Activated T-helper 17 cell treated with anti-CD3 and anti-CD28 coated beads, Interleukin-2, amount 50 U/mL, for 72 hours (primary cell): ENCODE data around the gene ERF. TPM values are rescaled to one million over a fixed set of nuclear protein-coding genes. Genes with fewer than 3 reads are reported as not detected.

Source experiments
- ATAC-seq: fragments of 150-1000 bp; cut with Tn5 transposase; replicated peaks from 2 replicates; pipeline ENCODE4 v1.10.0; 2021; ENCODE audit warnings: mild to moderate bottlenecking, moderate library complexity
- H3K27ac Mint-ChIP-seq: one replicate; pipeline ENCODE4 v1.8.0; 2022; ENCODE audit warnings: mixed read lengths
- H3K27me3 Mint-ChIP-seq: one replicate; pipeline ENCODE4 v1.8.0; 2022; ENCODE audit warnings: mixed read lengths
- H3K36me3 Mint-ChIP-seq: one replicate; pipeline ENCODE4 v1.8.0; 2022; ENCODE audit warnings: low read depth, mild to moderate bottlenecking, mixed read lengths
- H3K4me1 Mint-ChIP-seq: one replicate; pipeline ENCODE4 v1.8.0; 2022; ENCODE audit warnings: mixed read lengths
- H3K4me3 Mint-ChIP-seq: one replicate; pipeline ENCODE4 v1.8.0; 2022; ENCODE audit warnings: mild to moderate bottlenecking, mixed read lengths
- H3K9me3 Mint-ChIP-seq: one replicate; pipeline ENCODE4 v1.8.0; 2022; ENCODE audit warnings: mixed read lengths
- total RNA-seq, 2 donors: library from RNA; stranded (reverse); gene quantifications; one replicate each; pipeline ENCODE4 v1.2.3, GENCODE V29; 2022

The ERF gene
- total RNA-seq, 2 donors from 2014 or later, result 44.8 to 49.7 TPM

- peaks cover 94% of the 10 kb centered on the region for H3K36me3 Mint-ChIP-seq
Measured at GRCh38 chr19:42233106-42233505, 21.8 kb downstream of the ERF start.

GRCh38 chr19:42232435-42232834 is 22.5 kb downstream of the ERF start:
- no peaks in the 10 kb centered on the region for H3K9me3 Mint-ChIP-seq
- no peaks in the 10 kb centered on the region for H3K27me3 Mint-ChIP-seq
- no peak for ATAC-seq
- peaks cover 12% of the 10 kb centered on the region for H3K4me1 Mint-ChIP-seq
- peak overlapping the region; percentile 28 for H3K27ac Mint-ChIP-seq
- H3K4me3 Mint-ChIP-seq, result no peak overlapping the region
- H3K36me3 Mint-ChIP-seq, result peaks cover 100% of the 10 kb centered on the region

More at GRCh38 chr19:42233106-42233505, 21.8 kb downstream of the ERF start:
- no peaks in the 10 kb centered on the region for H3K9me3 Mint-ChIP-seq
- H3K27me3 Mint-ChIP-seq, result no peaks in the 10 kb centered on the region
- H3K4me3 Mint-ChIP-seq, result no peak overlapping the region
- H3K4me1 Mint-ChIP-seq, result peaks cover 12% of the 10 kb centered on the region
- ATAC-seq, result no peak
- H3K27ac Mint-ChIP-seq, result peak overlapping the region; percentile 58

GRCh38 chr19:42230571-42230970 is 24.4 kb downstream of the ERF start:
- peaks cover 100% of the 10 kb centered on the region for H3K36me3 Mint-ChIP-seq
- H3K27me3 Mint-ChIP-seq, result no peaks in the 10 kb centered on the region
- H3K4me1 Mint-ChIP-seq, result peaks cover 9% of the 10 kb centered on the region
- no peaks in the 10 kb centered on the region for H3K9me3 Mint-ChIP-seq
- H3K4me3 Mint-ChIP-seq, result no peak overlapping the region
- H3K27ac Mint-ChIP-seq, result no peak overlapping the region
- ATAC-seq, result no peak

GRCh38 chr19:42229855-42230351 is 25.0 kb downstream of the ERF start:
- H3K27ac Mint-ChIP-seq, result peak overlapping the region; percentile 74
- peaks cover 9% of the 10 kb centered on the region for H3K4me1 Mint-ChIP-seq
- ATAC-seq, result no peak
- peaks cover 97% of the 10 kb centered on the region for H3K36me3 Mint-ChIP-seq
- no peaks in the 10 kb centered on the region for H3K9me3 Mint-ChIP-seq
- no peak overlapping the region for H3K4me3 Mint-ChIP-seq
- no peaks in the 10 kb centered on the region for H3K27me3 Mint-ChIP-seq

- H3K4me1 Mint-ChIP-seq, result peaks cover 9% of the 10 kb centered on the region
- no peaks in the 10 kb centered on the region for H3K9me3 Mint-ChIP-seq
- H3K4me3 Mint-ChIP-seq, result no peak overlapping the region
- peak overlapping the region; percentile 74 for H3K27ac Mint-ChIP-seq
- no peak for ATAC-seq
- H3K27me3 Mint-ChIP-seq, result no peaks in the 10 kb centered on the region
- H3K36me3 Mint-ChIP-seq, result peaks cover 97% of the 10 kb centered on the region
Measured at GRCh38 chr19:42229301-42229854, 25.6 kb downstream of the ERF start.

GRCh38 chr19:42228641-42229040 is 26.3 kb downstream of the ERF start:
- no peak for ATAC-seq
- Mint-ChIP-seq H3K9me3 (no peaks in the 10 kb centered on the region), H3K4me1 (peaks cover 9% of the 10 kb centered on the region), H3K27me3 (no peaks in the 10 kb centered on the region), H3K4me3 (no peak overlapping the region), H3K36me3 (peaks cover 94% of the 10 kb centered on the region), H3K27ac (peak overlapping the region; percentile 61)

- Mint-ChIP-seq H3K4me1 (peaks cover 17% of the 10 kb centered on the region), H3K9me3 (no peaks in the 10 kb centered on the region), H3K36me3 (peaks cover 92% of the 10 kb centered on the region), H3K27me3 (no peaks in the 10 kb centered on the region), H3K4me3 (no peak overlapping the region), H3K27ac (peak overlapping the region; percentile 64)
- no peak for ATAC-seq
Measured at GRCh38 chr19:42226886-42227285, 28.0 kb downstream of the ERF start.

- no peaks in the 10 kb centered on the region for H3K9me3 Mint-ChIP-seq
- no peak overlapping the region for H3K27ac Mint-ChIP-seq
- ATAC-seq, result no peak
- H3K36me3 Mint-ChIP-seq, result peaks cover 83% of the 10 kb centered on the region
- H3K4me3 Mint-ChIP-seq, result no peak overlapping the region
- peaks cover 19% of the 10 kb centered on the region for H3K4me1 Mint-ChIP-seq
- H3K27me3 Mint-ChIP-seq, result no peaks in the 10 kb centered on the region
Measured at GRCh38 chr19:42225718-42226292, 29.1 kb downstream of the ERF start.

GRCh38 chr19:42224940-42225717 is 29.8 kb downstream of the ERF start:
- peaks cover 21% of the 10 kb centered on the region for H3K4me1 Mint-ChIP-seq
- no peaks in the 10 kb centered on the region for H3K9me3 Mint-ChIP-seq
- no peaks in the 10 kb centered on the region for H3K27me3 Mint-ChIP-seq
- H3K27ac Mint-ChIP-seq, result no peak overlapping the region
- H3K36me3 Mint-ChIP-seq, result peaks cover 83% of the 10 kb centered on the region
- no peak overlapping the region for H3K4me3 Mint-ChIP-seq
- no peak for ATAC-seq

GRCh38 chr19:42220751-42221097 is 34.2 kb downstream of the ERF start:
- Mint-ChIP-seq H3K4me3 (peak overlapping the region; percentile 95), H3K27ac (peak overlapping the region; percentile 95), H3K27me3 (no peaks in the 10 kb centered on the region), H3K9me3 (no peaks in the 10 kb centered on the region), H3K36me3 (peaks cover 64% of the 10 kb centered on the region), H3K4me1 (peaks cover 28% of the 10 kb centered on the region)
- no peak for ATAC-seq

GRCh38 chr19:42219812-42220750 is 34.8 kb downstream of the ERF start, which contains the start of gene ZNF526:
Gene ZNF526, plus strand, starts transcription at chr19:42220312. Its CDS starts 4,092 bp downstream, at chr19:42224404.
- peak; percentile 86 for ATAC-seq
- no peaks in the 10 kb centered on the region for H3K27me3 Mint-ChIP-seq

GRCh38 chr19:42217520-42218437 is 37.1 kb downstream of the ERF start, which contains the start of gene DEDD2:
Gene DEDD2, minus strand, starts transcription at chr19:42217677. Its CDS starts 670 bp downstream, at chr19:42217007.
- peaks cover 71% of the 10 kb centered on the region for H3K36me3 Mint-ChIP-seq
- no peaks in the 10 kb centered on the region for H3K9me3 Mint-ChIP-seq
- H3K27me3 Mint-ChIP-seq, result no peaks in the 10 kb centered on the region
- ATAC-seq, result peak; percentile 80
- peaks cover 47% of the 10 kb centered on the region for H3K4me1 Mint-ChIP-seq
- peak within 1 kb of the TSS; percentile 95 for H3K4me3 Mint-ChIP-seq
- H3K27ac Mint-ChIP-seq, result peak within 1 kb of the TSS; percentile 95

More at GRCh38 chr19:42219812-42220750, 34.8 kb downstream of the ERF start, which contains the start of gene ZNF526:
- H3K9me3 Mint-ChIP-seq, result no peaks in the 10 kb centered on the region
- H3K4me3 Mint-ChIP-seq, result peak within 1 kb of the TSS; percentile 95
- H3K4me1 Mint-ChIP-seq, result peaks cover 35% of the 10 kb centered on the region
- peak within 1 kb of the TSS; percentile 95 for H3K27ac Mint-ChIP-seq
- peaks cover 67% of the 10 kb centered on the region for H3K36me3 Mint-ChIP-seq
